HUES64 (cell line): ENCODE data around the gene CPOX.

ENCODE experiments used
- H3K27ac ChIP-seq: 2 replicates; pipeline ENCODE4 v1.7.0; 2013; ENCODE audit warnings: low read depth, low read length, inconsistent platforms
- H3K27me3 ChIP-seq: 2 replicates; pipeline ENCODE4 v1.6.1; 2013; ENCODE audit warnings: mild to moderate bottlenecking, low read length; ENCODE audit not compliant: insufficient read depth
- H3K36me3 ChIP-seq: 2 replicates; pipeline ENCODE4 v1.6.1; 2013; ENCODE audit warnings: mild to moderate bottlenecking, low read length; ENCODE audit not compliant: insufficient read depth
- H3K4me1 ChIP-seq: 2 replicates; pipeline ENCODE4 v1.6.1; 2013; ENCODE audit warnings: mild to moderate bottlenecking, low read length, moderate library complexity; ENCODE audit not compliant: insufficient read depth
- H3K4me3 ChIP-seq: 2 replicates; pipeline ENCODE4 v1.5.1; 2013; ENCODE audit warnings: mild to moderate bottlenecking, low read length, moderate library complexity
- H3K9ac ChIP-seq: 2 replicates; pipeline ENCODE4 v1.6.1; 2013; ENCODE audit warnings: mild to moderate bottlenecking, low read depth, low read length
- H3K9me3 ChIP-seq: 2 replicates; pipeline ENCODE4 v1.6.1; 2013; ENCODE audit warnings: low read depth, low read length; ENCODE audit not compliant: insufficient read depth
- WGBS: fragments of 150-250, 120-280 bp; methylation state at CpG from one replicate; pipeline ENCODE4 v1.1.7; 2013; ENCODE audit warnings: missing lambda C conversion rate; 5-methylcytosine and 5-hydroxymethylcytosine counted together

The CPOX gene

DNA sequence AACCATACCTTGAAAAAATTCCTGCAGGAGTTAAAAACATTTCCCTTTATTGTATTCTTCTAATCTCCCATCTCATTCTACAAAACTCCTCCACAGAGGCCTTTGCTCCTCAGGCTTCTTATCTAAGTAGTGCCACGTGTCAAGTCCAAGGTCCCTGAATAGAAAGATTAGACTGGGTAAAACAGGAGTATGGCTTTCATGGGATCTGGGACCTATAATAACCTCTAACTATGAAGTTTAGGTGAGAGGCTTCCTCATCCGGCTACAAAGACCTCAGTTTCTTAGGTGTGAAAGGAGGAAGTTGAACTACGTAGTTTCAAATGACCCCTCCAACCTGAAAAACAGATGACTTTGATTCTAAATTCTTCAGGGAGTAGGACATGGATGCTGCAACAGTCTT lies 41.7 kb downstream of the CPOX start:
- 86% methylated on average over 3 of the region's 3 CpGs for WGBS
- no peaks in the 10 kb centered on the region for H3K9me3 ChIP-seq
- H3K4me1 ChIP-seq: no peaks in the 10 kb centered on the region
- H3K4me3 ChIP-seq: no peak overlapping the region
- no peaks in the 10 kb centered on the region for H3K27me3 ChIP-seq
- no peak overlapping the region for H3K9ac ChIP-seq
- no peaks in the 10 kb centered on the region for H3K36me3 ChIP-seq
- no peak overlapping the region for H3K27ac ChIP-seq

DNA sequence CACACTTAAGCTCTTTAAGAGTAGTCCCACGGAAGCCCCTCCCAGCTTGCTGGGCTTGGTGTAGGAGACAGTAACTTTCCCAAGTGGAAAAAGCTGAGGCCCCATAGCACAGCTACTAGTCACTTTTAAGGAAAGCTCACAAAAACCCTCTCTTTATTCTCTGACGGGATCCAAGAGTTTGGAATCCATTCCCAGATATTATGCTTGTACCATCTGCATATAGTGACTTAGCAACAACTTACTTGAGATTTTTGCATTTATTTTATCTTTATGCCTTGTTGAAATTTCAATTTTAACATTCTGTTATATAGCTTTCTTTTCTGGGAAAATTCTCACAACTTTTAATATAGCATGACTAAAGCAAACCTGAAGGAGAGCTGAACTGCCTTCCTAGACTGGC lies 42.2 kb downstream of the CPOX start:
- 93% methylated on average over 2 of the region's 2 CpGs for WGBS
- H3K9ac ChIP-seq: no peak overlapping the region

DNA sequence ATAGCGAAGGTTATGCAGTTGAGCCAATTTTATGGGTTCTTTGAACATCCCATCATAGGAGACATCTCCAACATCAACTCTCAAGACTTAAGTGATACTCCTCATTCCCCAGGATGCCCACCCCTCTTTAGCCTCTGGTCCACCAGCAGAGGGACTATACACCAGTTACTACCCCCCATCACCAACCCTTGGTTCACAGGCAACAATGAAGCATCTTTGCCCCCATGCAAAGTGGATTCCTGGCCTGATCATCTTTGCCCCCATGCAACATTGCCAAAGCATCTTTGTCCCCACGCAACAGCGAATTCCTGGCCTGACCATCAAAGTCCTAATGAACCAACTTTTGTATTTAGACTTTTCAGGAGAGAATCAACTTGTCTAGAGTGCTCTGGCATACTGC lies 42.6 kb downstream of the CPOX start:
- Histone ChIP-seq H3K4me1 (no peaks in the 10 kb centered on the region), H3K9ac (no peak overlapping the region), H3K4me3 (no peak overlapping the region), H3K9me3 (no peaks in the 10 kb centered on the region), H3K27ac (no peak overlapping the region), H3K27me3 (no peaks in the 10 kb centered on the region), H3K36me3 (no peaks in the 10 kb centered on the region)
- 96% methylated on average over 3 of the region's 3 CpGs for WGBS

More for the DNA sequence above, 42.2 kb downstream of the CPOX start:
- H3K27me3 ChIP-seq: no peaks in the 10 kb centered on the region
- H3K27ac ChIP-seq: no peak overlapping the region
- no peak overlapping the region for H3K4me3 ChIP-seq
- no peaks in the 10 kb centered on the region for H3K4me1 ChIP-seq
- H3K36me3 ChIP-seq: no peaks in the 10 kb centered on the region
- H3K9me3 ChIP-seq: no peaks in the 10 kb centered on the region

DNA sequence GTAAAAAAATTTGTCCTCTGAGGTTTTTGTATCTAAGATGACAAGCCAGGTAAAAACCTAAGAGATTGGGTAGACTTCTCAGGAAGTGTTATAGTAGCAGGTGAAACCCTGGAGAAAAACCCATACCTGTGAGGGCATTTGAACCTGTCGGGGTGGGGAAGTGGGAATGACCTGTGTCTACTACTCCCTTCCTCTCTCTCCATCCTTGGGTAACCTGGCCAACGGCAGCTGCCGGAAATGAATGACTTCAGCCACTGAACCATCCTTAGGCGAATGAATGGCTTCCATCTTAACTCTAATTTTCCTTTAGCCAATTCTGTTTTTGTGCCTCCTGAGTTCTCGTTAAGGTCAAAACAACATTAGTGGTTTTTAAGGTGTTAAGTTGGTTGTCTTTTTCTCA lies 44.9 kb downstream of the CPOX start:
- no peak overlapping the region for H3K27ac ChIP-seq
- H3K4me1 ChIP-seq: no peaks in the 10 kb centered on the region
- WGBS: 93% methylated on average over 3 of the region's 5 CpGs
- no peaks in the 10 kb centered on the region for H3K36me3 ChIP-seq
- H3K9me3 ChIP-seq: no peaks in the 10 kb centered on the region
- no peak overlapping the region for H3K4me3 ChIP-seq
- H3K9ac ChIP-seq: no peak overlapping the region
- H3K27me3 ChIP-seq: no peaks in the 10 kb centered on the region

DNA sequence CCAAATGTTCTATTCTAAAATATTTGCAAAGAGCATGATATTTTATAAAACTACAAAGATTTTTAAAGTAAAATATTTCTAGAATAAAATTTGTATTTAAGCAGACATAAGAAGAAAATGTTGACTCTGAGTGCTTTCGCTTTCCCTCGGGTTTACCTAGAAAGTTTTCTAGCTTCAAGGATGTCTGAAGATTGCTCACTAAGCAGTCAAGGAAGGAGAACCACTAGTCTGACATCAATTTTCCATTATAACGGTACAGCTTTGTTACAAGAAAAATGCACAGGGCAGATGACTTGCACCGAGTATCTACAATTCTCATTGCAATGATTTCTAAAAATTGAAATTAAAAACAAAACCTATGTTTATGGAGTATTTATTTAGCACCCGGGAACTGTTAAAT lies 47.5 kb downstream of the CPOX start:
- WGBS: 93% methylated on average over 5 of the region's 5 CpGs
- Histone ChIP-seq H3K4me3 (no peak overlapping the region), H3K27me3 (no peaks in the 10 kb centered on the region), H3K36me3 (no peaks in the 10 kb centered on the region), H3K9me3 (no peaks in the 10 kb centered on the region), H3K4me1 (no peaks in the 10 kb centered on the region), H3K27ac (no peak overlapping the region), H3K9ac (no peak overlapping the region)

DNA sequence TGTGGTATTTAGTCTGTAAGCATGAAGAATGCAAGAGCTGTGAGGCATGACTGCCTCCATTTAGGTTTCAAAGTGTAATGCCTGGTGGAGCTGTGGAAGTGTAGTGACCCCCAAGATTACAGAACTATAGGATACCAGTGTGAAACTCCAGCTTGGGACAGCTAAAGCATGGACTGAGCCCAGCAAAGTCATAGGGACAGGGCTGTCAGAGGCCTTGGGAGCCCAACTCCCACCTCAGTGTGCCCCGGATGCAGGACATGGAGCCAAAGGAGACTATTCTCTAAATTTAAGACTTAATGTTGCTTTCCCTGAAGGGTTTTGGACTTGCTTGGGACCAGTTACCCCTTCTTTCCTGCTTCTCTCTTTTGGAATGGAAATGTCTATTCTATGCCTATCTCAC lies 50.8 kb downstream of the CPOX start:
- Histone ChIP-seq H3K27ac (no peak overlapping the region), H3K36me3 (no peaks in the 10 kb centered on the region), H3K9ac (no peak overlapping the region), H3K4me3 (no peak overlapping the region), H3K9me3 (no peaks in the 10 kb centered on the region), H3K27me3 (no peaks in the 10 kb centered on the region), H3K4me1 (no peaks in the 10 kb centered on the region)
- 89% methylated on average over 1 of the region's 1 CpG for WGBS

DNA sequence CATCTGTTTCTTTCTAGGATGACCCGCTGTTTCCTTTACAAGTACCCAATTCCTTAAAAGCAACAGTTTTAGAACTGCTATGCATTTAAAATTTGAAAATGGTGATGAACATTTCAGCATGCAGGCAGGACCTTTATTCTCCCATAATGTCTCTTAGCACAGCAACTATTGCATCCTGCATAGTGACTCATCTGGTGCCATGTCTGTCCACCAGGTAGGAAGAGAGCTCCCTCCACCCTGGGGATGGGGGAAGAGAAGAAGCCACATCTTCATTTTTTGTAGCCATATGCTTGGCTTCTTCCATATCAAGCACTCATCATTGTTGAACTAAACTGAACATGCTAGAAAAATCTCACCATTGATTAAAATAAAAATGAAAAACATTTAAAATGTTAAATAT lies 51.7 kb downstream of the CPOX start:
- Histone ChIP-seq H3K9ac (no peak overlapping the region), H3K27ac (no peak overlapping the region), H3K4me3 (no peak overlapping the region), H3K9me3 (no peaks in the 10 kb centered on the region), H3K4me1 (no peaks in the 10 kb centered on the region), H3K36me3 (no peaks in the 10 kb centered on the region), H3K27me3 (no peaks in the 10 kb centered on the region)
- WGBS: 71% methylated on average over 1 of the region's 1 CpG

DNA sequence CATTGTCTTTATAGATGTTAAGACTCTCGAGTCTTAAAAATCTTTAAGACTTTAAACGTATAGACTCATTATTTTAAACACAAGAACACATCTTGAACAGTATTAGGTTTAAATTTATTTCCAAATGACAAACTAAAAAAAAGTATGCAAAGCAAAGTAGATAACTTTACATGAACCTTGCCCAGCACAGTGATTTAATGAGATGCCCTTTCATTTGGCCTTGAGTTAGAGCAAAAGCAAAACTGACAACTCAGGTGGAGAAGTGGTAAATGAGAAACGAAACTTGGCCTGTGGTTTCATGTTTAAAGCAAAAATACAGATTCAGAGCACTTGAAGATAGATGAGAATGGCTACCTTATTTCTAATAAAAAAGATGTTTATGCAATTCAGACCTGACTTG lies 53.1 kb downstream of the CPOX start:
- WGBS: 96% methylated on average over 2 of the region's 3 CpGs

DNA sequence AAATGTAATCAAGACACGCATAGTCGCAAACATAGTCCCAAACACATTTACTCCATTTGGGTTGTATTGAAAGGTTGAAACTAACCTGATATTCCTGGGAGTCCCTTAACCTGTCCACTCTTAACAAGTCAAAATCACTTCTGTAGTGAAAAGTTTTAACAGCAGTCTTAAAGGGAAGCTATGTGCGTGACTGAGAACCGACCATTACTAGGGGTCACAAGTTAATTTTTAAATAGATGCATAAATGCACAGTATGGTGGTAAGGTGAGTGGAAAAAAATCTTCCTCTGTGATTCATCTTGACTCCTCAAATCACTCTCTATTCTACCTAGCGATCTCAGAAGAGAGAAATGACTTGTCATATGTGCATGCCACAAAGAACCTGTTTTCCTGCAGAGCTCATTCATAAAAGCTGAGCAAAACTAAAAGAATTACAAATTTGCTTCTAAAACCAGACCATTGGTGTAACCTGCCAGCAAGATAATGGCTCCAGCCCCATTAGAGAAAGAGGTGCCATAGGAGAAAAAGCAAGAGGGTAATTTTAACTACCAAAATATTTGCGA lies 56.9 kb downstream of the CPOX start:
- Histone ChIP-seq H3K4me3 (no peak overlapping the region), H3K27ac (no peak overlapping the region), H3K9ac (no peak overlapping the region), H3K9me3 (no peaks in the 10 kb centered on the region), H3K27me3 (no peaks in the 10 kb centered on the region), H3K36me3 (no peaks in the 10 kb centered on the region), H3K4me1 (no peaks in the 10 kb centered on the region)
- 90% methylated on average over 4 of the region's 6 CpGs for WGBS

More for the DNA sequence above, 53.1 kb downstream of the CPOX start:
- Histone ChIP-seq H3K27ac (no peak overlapping the region), H3K4me1 (no peaks in the 10 kb centered on the region), H3K4me3 (no peak overlapping the region), H3K27me3 (no peaks in the 10 kb centered on the region), H3K36me3 (no peaks in the 10 kb centered on the region), H3K9ac (no peak overlapping the region), H3K9me3 (no peaks in the 10 kb centered on the region)

DNA sequence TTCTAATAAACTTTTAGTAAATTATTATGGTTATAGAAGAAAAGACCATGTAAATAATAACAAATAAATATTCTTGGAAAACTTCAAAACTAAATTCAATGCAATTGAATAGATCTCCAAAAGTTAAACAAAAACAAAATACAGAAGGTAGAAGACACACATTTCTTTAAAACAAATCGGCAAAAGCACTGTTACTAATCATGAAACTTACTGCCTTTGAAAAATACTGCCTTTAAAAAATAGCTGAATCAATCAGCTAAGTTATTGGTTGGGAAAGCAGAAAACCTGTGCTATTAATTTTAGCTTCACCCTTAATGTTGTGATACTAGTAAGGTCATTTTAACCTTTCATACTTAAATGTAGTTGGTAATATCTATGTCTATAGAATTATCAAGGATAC lies 58.7 kb downstream of the CPOX start:
- H3K36me3 ChIP-seq: no peaks in the 10 kb centered on the region
- H3K27me3 ChIP-seq: no peaks in the 10 kb centered on the region
- no peaks in the 10 kb centered on the region for H3K9me3 ChIP-seq
- no peaks in the 10 kb centered on the region for H3K4me1 ChIP-seq
- H3K27ac ChIP-seq: no peak overlapping the region
- WGBS: 83% methylated on average over 1 of the region's 1 CpG
- no peak overlapping the region for H3K4me3 ChIP-seq
- no peak overlapping the region for H3K9ac ChIP-seq

DNA sequence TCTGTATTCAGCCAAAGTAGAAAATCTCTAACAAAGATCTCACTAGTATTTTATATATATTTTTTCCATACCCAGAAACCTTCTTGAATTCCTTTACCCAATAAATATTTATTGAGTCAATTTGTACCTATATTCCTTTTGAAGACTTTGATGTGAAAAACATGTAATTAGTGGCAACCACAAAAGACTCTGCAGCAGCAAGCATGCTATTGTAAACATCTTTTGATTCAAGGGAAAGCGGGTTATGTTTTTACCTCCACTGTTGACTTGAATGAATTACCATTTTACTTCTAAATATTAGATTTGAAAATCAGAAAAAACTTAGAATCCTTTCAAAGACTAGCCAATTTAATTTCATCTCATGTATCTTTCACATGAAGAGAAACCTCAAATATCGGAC lies 59.2 kb downstream of the CPOX start:
- no peaks in the 10 kb centered on the region; the same call in 1 of the 2 replicates for H3K4me1 ChIP-seq
- H3K27ac ChIP-seq: no peak overlapping the region
- no peak overlapping the region for H3K9ac ChIP-seq
- no peaks in the 10 kb centered on the region for H3K36me3 ChIP-seq
- no peak overlapping the region for H3K4me3 ChIP-seq
- no peaks in the 10 kb centered on the region for H3K9me3 ChIP-seq
- WGBS: 92% methylated on average over 2 of the region's 2 CpGs
- H3K27me3 ChIP-seq: no peaks in the 10 kb centered on the region
